PC-3 (cell line): ENCODE results near the gene GPS2. TPM values are rescaled to one million over a fixed set of nuclear protein-coding genes. Genes with fewer than 3 reads are reported as not detected.

Experiments used
- ATAC-seq: fragments of 200-7000 bp; cut with Tn5 transposase; 2 replicates; pipeline ENCODE4 v1.9.1; 2020; ENCODE audit warnings: mild to moderate bottlenecking, moderate library complexity
- BruUV-seq: library from RNA; stranded (reverse); fragments of 400-500 nt; replicated peaks from 2 replicates; lab custom pipeline; 2021; lab: Mats Ljungman, UMichigan
- CTCF ChIA-PET: fragments of 300-600 bp; sonication (Branson Sonifier 250); formaldehyde crosslinking; loops from one replicate; lab custom pipeline; 2022; ENCODE audit warnings: antibody characterized with exemption; lab: Charles Lee
- POLR2A ChIA-PET: fragments of 300-600 bp; sonication (Branson Sonifier 250); formaldehyde crosslinking; loops from one replicate; lab custom pipeline; 2022; ENCODE audit warnings: antibody characterized with exemption; ENCODE audit not compliant: unreplicated experiment; lab: Charles Lee
- DNase-seq: peaks from one replicate; pipeline ENCODE4 v3.0.0-alpha.2; 2015
- H2AFZ ChIP-seq: fragments of 300-600 bp; sonication (generic); 2 replicates; pipeline ENCODE4 v1.6.0; 2016; ENCODE audit warnings: antibody characterized with exemption, low read length
- H3F3A ChIP-seq: fragments of 300-600 bp; sonication (generic); one replicate; pipeline ENCODE4 v1.6.0; 2017; ENCODE audit warnings: antibody characterized with exemption, low read length, control low read depth, mild to moderate bottlenecking; ENCODE audit not compliant: unreplicated experiment
- H3K27ac ChIP-seq: fragments of 300-600 bp; sonication (generic); 2 replicates; pipeline ENCODE4 v1.5.1; 2016; ENCODE audit warnings: mild to moderate bottlenecking, low read length
- H3K27me3 ChIP-seq: fragments of 300-600 bp; sonication (generic); 2 replicates; pipeline ENCODE4 v1.6.1; 2016; ENCODE audit warnings: low read length, mixed read lengths
- H3K36me3 ChIP-seq: fragments of 300-600 bp; sonication (generic); 2 replicates; pipeline ENCODE4 v1.6.1; 2016; ENCODE audit warnings: low read depth, mixed run types, low read length, mixed read lengths
- H3K4me1 ChIP-seq: fragments of 300-600 bp; sonication (generic); 2 replicates; pipeline ENCODE4 v1.5.1; 2016; ENCODE audit warnings: low read length; ENCODE audit not compliant: insufficient read depth
- H3K4me2 ChIP-seq: fragments of 300-600 bp; sonication (generic); 2 replicates; pipeline ENCODE4 v1.6.0; 2016; ENCODE audit warnings: low read length
- H3K4me3 ChIP-seq: fragments of 300-600 bp; sonication (generic); 2 replicates; pipeline ENCODE4 v1.5.1; 2016; ENCODE audit warnings: mild to moderate bottlenecking, low read length, mixed read lengths
- H3K79me2 ChIP-seq: fragments of 300-600 bp; sonication (generic); 2 replicates; pipeline ENCODE4 v1.6.1; 2017; ENCODE audit warnings: low read length, mixed read lengths
- H3K9ac ChIP-seq: fragments of 300-600 bp; sonication (generic); 2 replicates; pipeline ENCODE4 v1.6.0; 2016; ENCODE audit warnings: mild to moderate bottlenecking, low read length
- H3K9me2 ChIP-seq: fragments of 300-600 bp; sonication (generic); replicated peaks from 2 replicates; pipeline ENCODE4 v1.6.1; 2016; ENCODE audit warnings: mixed run types, low read length, mixed read lengths
- H3K9me3 ChIP-seq: fragments of 300-600 bp; sonication (generic); 2 replicates; pipeline ENCODE4 v1.6.1; 2016; ENCODE audit warnings: low read length, mixed read lengths
- H4K20me1 ChIP-seq: fragments of 300-600 bp; sonication (generic); 2 replicates; pipeline ENCODE4 v1.6.1; 2016; ENCODE audit warnings: low read length, mixed read lengths
- CTCF ChIP-seq: fragments of 300-600 bp; sonication (generic); conservative IDR thresholded peaks from 2 replicates; pipeline ENCODE4 v1.5.1; 2017; ENCODE audit warnings: antibody characterized with exemption, low read depth, mild to moderate bottlenecking, low read length
- EZH2 ChIP-seq: fragments of 300-600 bp; sonication (generic); IDR thresholded peaks from one replicate; pipeline ENCODE4 v1.6.1; 2017; ENCODE audit warnings: antibody characterized with exemption, mild to moderate bottlenecking, low read length; ENCODE audit not compliant: unreplicated experiment
- EZH2phosphoT487 ChIP-seq: fragments of 300-600 bp; sonication (generic); IDR thresholded peaks from 2 replicates; pipeline ENCODE4 v1.6.1; 2018; ENCODE audit warnings: mild to moderate bottlenecking, antibody characterized with exemption, low read length, borderline replicate concordance
- intact Hi-C: fragments of 100-400 bp; cut with micrococcal nuclease; formaldehyde crosslinking; loops from 2 replicates; pipeline ENCODE4 v1.9.0; 2023
- total RNA-seq: library from RNA; depleted of rRNA; stranded (reverse); fragments of >200 nt; gene quantifications from 2 replicates; pipeline ENCODE4 v1.2.3, GENCODE V29; 2014

The GPS2 gene
- total RNA-seq, 1 experiment from 2014 or later: 30.8 TPM

DNA sequence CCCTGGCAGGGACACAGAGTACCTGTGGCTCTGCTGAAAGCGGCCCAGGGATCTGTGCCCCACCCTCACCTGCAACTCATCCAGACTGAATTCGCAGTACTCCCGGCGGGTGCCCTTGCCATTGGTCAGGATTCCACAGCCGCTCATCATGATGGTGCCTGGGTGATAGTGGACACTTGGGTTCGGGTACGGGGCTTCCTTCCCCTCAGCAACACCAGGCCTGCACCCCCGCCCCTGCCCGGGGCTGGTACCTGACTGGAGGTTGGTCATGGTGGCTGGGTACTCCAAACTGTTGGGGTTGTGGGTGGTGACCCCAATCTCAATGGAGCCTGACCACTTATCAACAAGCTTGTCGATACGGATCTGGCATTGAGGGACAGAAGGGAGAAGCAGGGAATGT, 11.0 kb upstream of the GPS2 start:
- H3K4me2 ChIP-seq: no peak overlapping the region
- no TSS peak for BruUV-seq
- TF ChIP-seq CTCF: no peak
- TF ChIP-seq EZH2phosphoT487: no peak
- TF ChIP-seq EZH2: no peak
- peaks cover 16% of the 10 kb centered on the region for H3K79me2 ChIP-seq
- ChIA-PET POLR2A (no interaction called here), CTCF (no interaction called here)
- DNase-seq: no peak
- H3F3A ChIP-seq: no peaks in the 10 kb centered on the region
- H3K36me3 ChIP-seq: 0 out of 2 replicates have a peak, but pooled peaks cover 11% of the 10 kb centered on the region
- H3K4me1 ChIP-seq: 0 out of 2 replicates have a peak, but pooled peaks cover 6% of the 10 kb centered on the region
- H3K9ac ChIP-seq: no peak overlapping the region
- H4K20me1 ChIP-seq: no peaks in the 10 kb centered on the region
- no peaks in the 10 kb centered on the region for H3K9me3 ChIP-seq
- ATAC-seq: no peak
- intact Hi-C loops: no loop called here
- H3K27ac ChIP-seq: no peak overlapping the region
- no peak overlapping the region for H3K4me3 ChIP-seq
- no peak overlapping the region for H2AFZ ChIP-seq
- no peaks in the 10 kb centered on the region for H3K27me3 ChIP-seq
- H3K9me2 ChIP-seq: no peaks in the 10 kb centered on the region

DNA sequence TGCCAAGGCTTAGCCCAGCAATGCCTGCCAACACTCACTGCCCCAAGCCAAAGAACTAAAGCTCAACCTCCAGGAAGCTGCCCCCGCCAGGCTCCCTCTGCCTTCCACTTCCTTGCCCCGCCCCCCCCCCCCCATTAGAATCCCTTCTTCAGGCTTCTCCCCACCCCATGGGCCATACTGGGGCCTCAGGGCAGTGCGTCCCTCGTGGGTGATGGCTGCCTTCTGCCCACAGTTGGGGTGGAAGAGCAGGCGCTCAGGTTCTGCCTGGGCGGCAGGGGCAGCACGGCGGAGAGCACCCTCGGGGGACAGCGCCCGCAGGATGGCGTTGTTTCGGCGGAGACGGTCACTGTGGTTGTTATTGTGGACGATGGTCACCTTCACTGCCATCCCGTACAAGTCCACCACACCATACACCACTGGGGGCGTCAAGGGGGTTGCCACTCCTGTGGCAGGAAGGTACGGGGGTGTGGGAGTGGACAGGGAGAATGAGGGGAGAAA, 9.9 kb upstream of the GPS2 start:
- DNase-seq: no peak
- no peaks in the 10 kb centered on the region for H4K20me1 ChIP-seq
- 0 out of 2 replicates have a peak, but pooled peaks cover 6% of the 10 kb centered on the region for H3K4me1 ChIP-seq
- BruUV-seq: no TSS peak
- H3K9me2 ChIP-seq: no peaks in the 10 kb centered on the region
- H2AFZ ChIP-seq: no peak overlapping the region
- no peaks in the 10 kb centered on the region for H3F3A ChIP-seq
- CTCF ChIA-PET: no interaction called here
- intact Hi-C loops: no loop called here
- no peak for ATAC-seq
- no peak overlapping the region for H3K9ac ChIP-seq
- H3K4me2 ChIP-seq: no peak overlapping the region
- no peak for TF ChIP-seq EZH2
- no peak for TF ChIP-seq EZH2phosphoT487
- TF ChIP-seq CTCF: no peak
- H3K9me3 ChIP-seq: no peaks in the 10 kb centered on the region
- H3K27ac ChIP-seq: no peak overlapping the region
- no peaks in the 10 kb centered on the region for H3K27me3 ChIP-seq
- POLR2A ChIA-PET: no interaction called here
- no peak overlapping the region for H3K4me3 ChIP-seq
- peaks cover 16% of the 10 kb centered on the region for H3K79me2 ChIP-seq
- H3K36me3 ChIP-seq: peaks cover 11% of the 10 kb centered on the region; the same call in 1 of the 2 replicates

DNA sequence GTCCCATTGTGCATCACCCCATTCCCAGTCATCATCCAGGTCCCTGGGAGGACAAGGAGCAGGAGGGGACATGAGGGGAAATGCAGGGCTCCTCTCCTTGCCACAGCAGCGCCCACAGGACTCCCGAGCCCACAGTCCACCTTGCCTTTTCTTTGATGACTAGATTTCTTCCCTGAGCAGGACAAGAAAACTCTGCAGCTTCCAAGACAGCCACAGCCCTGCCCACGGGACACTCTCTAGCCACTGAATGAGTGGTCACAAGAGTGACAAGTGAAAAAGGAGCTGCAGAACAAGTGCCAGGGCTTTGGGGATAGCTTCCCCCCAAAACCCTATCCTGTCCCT, 9.2 kb upstream of the GPS2 start:
- BruUV-seq: no TSS peak
- intact Hi-C loops: no loop called here

More for the DNA sequence above, 9.2 kb upstream of the GPS2 start:
- peaks cover 16% of the 10 kb centered on the region for H3K79me2 ChIP-seq
- H3F3A ChIP-seq: no peaks in the 10 kb centered on the region
- no peaks in the 10 kb centered on the region for H3K9me3 ChIP-seq
- no peak for DNase-seq
- no peak overlapping the region for H3K27ac ChIP-seq
- H2AFZ ChIP-seq: no peak overlapping the region
- H3K36me3 ChIP-seq: peaks cover 11% of the 10 kb centered on the region; the same call in 1 of the 2 replicates
- ChIA-PET POLR2A (no interaction called here), CTCF (no interaction called here)
- no peak overlapping the region for H3K4me2 ChIP-seq
- 0 out of 2 replicates have a peak, but pooled peaks cover 6% of the 10 kb centered on the region for H3K4me1 ChIP-seq
- no peak for TF ChIP-seq EZH2phosphoT487
- TF ChIP-seq CTCF: no peak
- TF ChIP-seq EZH2: no peak
- H4K20me1 ChIP-seq: no peaks in the 10 kb centered on the region
- H3K9me2 ChIP-seq: no peaks in the 10 kb centered on the region
- H3K4me3 ChIP-seq: no peak overlapping the region
- H3K9ac ChIP-seq: no peak overlapping the region
- H3K27me3 ChIP-seq: no peaks in the 10 kb centered on the region
- ATAC-seq: no peak
